ENCODE results near the gene CMPK2.

Gene CMPK2

DNA sequence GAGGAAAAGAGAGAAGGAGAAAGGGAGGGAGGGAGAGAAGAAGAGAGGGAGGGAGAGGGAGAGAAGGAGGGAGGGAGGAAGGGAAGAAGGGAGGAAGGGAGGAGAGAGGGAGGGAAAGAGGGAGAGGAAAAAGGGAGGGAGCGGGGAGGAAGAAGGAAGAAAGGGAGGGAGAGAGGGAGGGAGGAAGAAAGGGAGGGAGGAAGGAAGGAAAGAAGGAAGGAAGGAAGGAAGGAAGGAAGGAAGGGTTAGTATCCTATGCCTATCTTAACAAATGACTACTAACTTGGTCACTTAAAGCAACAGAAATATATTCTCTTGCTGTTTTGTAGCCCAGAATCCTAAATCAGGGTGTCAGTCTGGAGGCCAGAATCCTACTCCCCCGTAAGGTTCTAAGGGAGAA is 52.1 kb downstream of the CMPK2 start:
- no peaks in the 10 kb centered on the region for H3K4me1 ChIP-seq (ENCODE audit: insufficient read depth, low read length)
- H3K9ac ChIP-seq (ENCODE audit: low read depth, low read length) = no peak overlapping the region

DNA sequence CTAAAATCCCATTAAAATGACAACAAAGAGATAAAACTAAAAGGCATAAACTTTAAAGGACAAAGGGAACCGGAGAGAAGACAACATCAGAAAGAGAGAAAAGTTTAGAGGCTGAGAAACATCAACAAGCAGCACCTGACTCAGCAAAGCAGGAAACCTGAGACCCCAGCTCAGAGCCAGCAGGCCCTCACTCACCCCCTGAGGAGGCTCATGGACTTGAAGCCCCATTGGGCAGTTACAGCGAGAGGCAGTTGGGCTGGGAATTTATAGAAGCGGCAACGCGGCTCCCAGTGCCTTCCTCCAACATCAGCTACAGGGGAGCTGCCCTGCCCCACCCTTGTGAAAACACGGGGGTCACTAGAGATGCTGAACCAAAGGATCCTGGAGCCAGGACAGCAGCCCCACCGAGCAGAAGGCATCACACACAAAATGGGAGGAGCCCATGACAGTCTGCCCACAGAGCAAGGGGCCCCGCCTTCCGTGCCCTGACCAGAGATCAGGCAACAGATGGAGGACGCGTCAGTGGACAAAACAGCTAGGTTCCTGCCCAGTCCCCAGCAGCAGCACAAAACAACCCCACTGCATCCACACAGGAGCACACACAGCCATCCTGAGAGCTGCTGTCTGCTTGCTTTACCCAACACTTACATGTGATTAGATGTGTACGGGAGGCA is 52.7 kb downstream of the CMPK2 start:
- Histone ChIP-seq H3K4me3 (ENCODE audit: low read depth in 1 of 2, low read length in 2 of 2) (no peak overlapping the region), H2AFZ (ENCODE audit: low read depth, low read length) (no peak overlapping the region), H3K27ac (ENCODE audit: low read length) (no peak overlapping the region), H3K79me2 (ENCODE audit: insufficient read depth, low read length) (no peaks in the 10 kb centered on the region), H3K9ac (ENCODE audit: low read depth, low read length) (no peak overlapping the region), H3K36me3 (ENCODE audit: insufficient read depth, low read length) (no peaks in the 10 kb centered on the region), H3K27me3 (ENCODE audit: insufficient read depth, low read length, poor library complexity) (peaks cover 3% of the 10 kb centered on the region), H3K4me2 (ENCODE audit: insufficient read depth, low read length) (no peak overlapping the region), H4K20me1 (ENCODE audit: insufficient read depth, low read length) (no peaks in the 10 kb centered on the region), H3K9me3 (ENCODE audit: insufficient read depth, low read length, severe bottlenecking) (no peaks in the 10 kb centered on the region), H3K4me1 (ENCODE audit: insufficient read depth, low read length) (no peaks in the 10 kb centered on the region)
- TF ChIP-seq, protein P1, sequence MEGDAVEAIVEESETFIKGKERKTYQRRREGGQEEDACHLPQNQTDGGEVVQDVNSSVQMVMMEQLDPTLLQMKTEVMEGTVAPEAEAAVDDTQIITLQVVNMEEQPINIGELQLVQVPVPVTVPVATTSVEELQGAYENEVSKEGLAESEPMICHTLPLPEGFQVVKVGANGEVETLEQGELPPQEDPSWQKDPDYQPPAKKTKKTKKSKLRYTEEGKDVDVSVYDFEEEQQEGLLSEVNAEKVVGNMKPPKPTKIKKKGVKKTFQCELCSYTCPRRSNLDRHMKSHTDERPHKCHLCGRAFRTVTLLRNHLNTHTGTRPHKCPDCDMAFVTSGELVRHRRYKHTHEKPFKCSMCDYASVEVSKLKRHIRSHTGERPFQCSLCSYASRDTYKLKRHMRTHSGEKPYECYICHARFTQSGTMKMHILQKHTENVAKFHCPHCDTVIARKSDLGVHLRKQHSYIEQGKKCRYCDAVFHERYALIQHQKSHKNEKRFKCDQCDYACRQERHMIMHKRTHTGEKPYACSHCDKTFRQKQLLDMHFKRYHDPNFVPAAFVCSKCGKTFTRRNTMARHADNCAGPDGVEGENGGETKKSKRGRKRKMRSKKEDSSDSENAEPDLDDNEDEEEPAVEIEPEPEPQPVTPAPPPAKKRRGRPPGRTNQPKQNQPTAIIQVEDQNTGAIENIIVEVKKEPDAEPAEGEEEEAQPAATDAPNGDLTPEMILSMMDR (IDR thresholded peaks at IDR 0.05; ENCODE audit: borderline replicate concordance, extremely low read depth, low read length, poor library complexity, severe bottlenecking) = no peak
- TF ChIP-seq EZH2 (IDR thresholded peaks at IDR 0.05; ENCODE audit: borderline replicate concordance, low read depth, low read length, severe bottlenecking) = no peak
- DNase-seq (no peak), ATAC-seq (ENCODE audit: insufficient read depth, low read depth) (no peak)

More for the DNA sequence above, 52.1 kb downstream of the CMPK2 start:
- H3K9me3 ChIP-seq (ENCODE audit: insufficient read depth, low read length, severe bottlenecking) = no peaks in the 10 kb centered on the region
- H3K4me3 ChIP-seq (ENCODE audit: low read depth in 1 of 2, low read length in 2 of 2) = no peak overlapping the region
- no peak overlapping the region for H3K4me2 ChIP-seq (ENCODE audit: insufficient read depth, low read length)
- no peaks in the 10 kb centered on the region for H3K36me3 ChIP-seq (ENCODE audit: insufficient read depth, low read length)
- no peaks in the 10 kb centered on the region for H3K79me2 ChIP-seq (ENCODE audit: insufficient read depth, low read length)
- ATAC-seq (ENCODE audit: insufficient read depth, low read depth) (no peak), DNase-seq (no peak)
- H3K27me3 ChIP-seq (ENCODE audit: insufficient read depth, low read length, poor library complexity) = peaks cover 3% of the 10 kb centered on the region
- no peak overlapping the region for H3K27ac ChIP-seq (ENCODE audit: low read length)
- no peak for TF ChIP-seq EZH2 (IDR thresholded peaks at IDR 0.05; ENCODE audit: borderline replicate concordance, low read depth, low read length, severe bottlenecking)
- TF ChIP-seq, protein P1 (IDR thresholded peaks at IDR 0.05; ENCODE audit: borderline replicate concordance, extremely low read depth, low read length, poor library complexity, severe bottlenecking) = no peak
- H4K20me1 ChIP-seq (ENCODE audit: insufficient read depth, low read length) = no peaks in the 10 kb centered on the region
- no peak overlapping the region for H2AFZ ChIP-seq (ENCODE audit: low read depth, low read length)

DNA sequence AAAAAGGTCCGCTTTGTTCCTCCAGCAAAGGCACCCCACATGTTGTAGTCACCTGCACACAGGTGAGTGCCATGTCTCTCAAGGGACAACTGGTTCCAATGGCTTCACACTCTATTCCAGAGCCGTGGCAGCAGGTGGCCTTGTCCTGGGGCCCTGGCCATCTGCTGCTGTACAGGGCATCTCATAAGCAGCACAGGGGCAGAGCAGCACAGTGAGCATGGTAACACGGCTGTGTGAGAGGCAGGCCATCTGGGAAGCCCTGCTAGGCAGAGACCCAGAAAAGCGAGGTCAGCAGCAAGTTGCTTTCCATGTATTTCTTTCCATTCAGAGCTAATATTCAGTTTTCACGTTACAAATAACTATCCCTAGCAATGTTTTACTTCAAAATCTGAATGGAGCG is 54.7 kb downstream of the CMPK2 start:
- no peaks in the 10 kb centered on the region for H4K20me1 ChIP-seq (ENCODE audit: insufficient read depth, low read length)
- H3K27ac ChIP-seq (ENCODE audit: low read length) = no peak overlapping the region
- no peak overlapping the region for H2AFZ ChIP-seq (ENCODE audit: low read depth, low read length)
- peaks cover 5% of the 10 kb centered on the region for H3K27me3 ChIP-seq (ENCODE audit: insufficient read depth, low read length, poor library complexity)
- H3K4me1 ChIP-seq (ENCODE audit: insufficient read depth, low read length) = no peaks in the 10 kb centered on the region
- no peaks in the 10 kb centered on the region for H3K36me3 ChIP-seq (ENCODE audit: insufficient read depth, low read length)
- no peak overlapping the region for H3K9ac ChIP-seq (ENCODE audit: low read depth, low read length)
- no peak for TF ChIP-seq EZH2 (IDR thresholded peaks at IDR 0.05; ENCODE audit: borderline replicate concordance, low read depth, low read length, severe bottlenecking)
- TF ChIP-seq, protein P1 (IDR thresholded peaks at IDR 0.05; ENCODE audit: borderline replicate concordance, extremely low read depth, low read length, poor library complexity, severe bottlenecking) = no peak
- no peak overlapping the region for H3K4me3 ChIP-seq (ENCODE audit: low read depth in 1 of 2, low read length in 2 of 2)
- DNase-seq (no peak), ATAC-seq (ENCODE audit: insufficient read depth, low read depth) (no peak)
- H3K79me2 ChIP-seq (ENCODE audit: insufficient read depth, low read length) = no peaks in the 10 kb centered on the region
- H3K4me2 ChIP-seq (ENCODE audit: insufficient read depth, low read length) = no peak overlapping the region
- no peaks in the 10 kb centered on the region for H3K9me3 ChIP-seq (ENCODE audit: insufficient read depth, low read length, severe bottlenecking)
